ENCODE data around the gene CYBA. TPM values are rescaled to one million over a fixed set of nuclear protein-coding genes. Genes with fewer than 3 reads are reported as not detected.

CYBA gene
- total and polyA plus RNA-seq, 2 of the 13 experiments (the other 11 are each of a cell fraction or from before 2014, with no cell fraction given): 196 to 250 TPM

- TF ChIP-seq ZNF510 (CRISPR knock-in tag; IDR thresholded peaks at IDR 0.05; ENCODE audit: low read depth) (no peak), ZNF670 (CRISPR knock-in tag; IDR thresholded peaks at IDR 0.05; ENCODE audit: borderline replicate concordance) (no peak), ZSCAN22 (CRISPR knock-in tag; IDR thresholded peaks at IDR 0.05) (no peak), PCBP1 (IDR thresholded peaks at IDR 0.05; ENCODE audit: borderline replicate concordance, low read depth, low read length) (no peak), ZNF737 (CRISPR knock-in tag; IDR thresholded peaks at IDR 0.05; ENCODE audit: borderline replicate concordance) (no peak), MIER2 (CRISPR knock-in tag; IDR thresholded peaks at IDR 0.05) (0 out of 2 replicates have a peak, but pooled peaks have one; percentile 28), KDM5A (IDR thresholded peaks at IDR 0.05; ENCODE audit: borderline replicate concordance, low read length) (no peak), RFX1 (IDR thresholded peaks at IDR 0.05) (no peak), CBFB (CRISPR knock-in tag; IDR thresholded peaks at IDR 0.05) (peak; percentile 28; the same call in 1 of the 2 replicates), ZNF547 (CRISPR knock-in tag; IDR thresholded peaks at IDR 0.05) (no peak), MZF1 (CRISPR knock-in tag; IDR thresholded peaks at IDR 0.05; ENCODE audit: borderline replicate concordance) (no peak), ZXDC (CRISPR knock-in tag; IDR thresholded peaks at IDR 0.05) (0 out of 2 replicates have a peak, but pooled peaks have one; percentile 7), NRL (CRISPR knock-in tag; IDR thresholded peaks at IDR 0.05; ENCODE audit: borderline replicate concordance) (peak; percentile 20; the same call in 1 of the 2 replicates), ZNF7 (CRISPR knock-in tag; IDR thresholded peaks at IDR 0.05) (no peak), TAF15 (IDR thresholded peaks at IDR 0.05; ENCODE audit: low read depth, low read length, poor library complexity, severe bottlenecking) (no peak), MIER3 (CRISPR knock-in tag; IDR thresholded peaks at IDR 0.05; ENCODE audit: borderline replicate concordance) (no peak), ZFP41 (CRISPR knock-in tag; IDR thresholded peaks at IDR 0.05; ENCODE audit: borderline replicate concordance) (no peak; the same call in 1 of the 2 replicates), CHD2 (IDR thresholded peaks at IDR 0.05; ENCODE audit: low read depth, low read length) (no peak)
- TF ChIP-seq, protein P1, sequence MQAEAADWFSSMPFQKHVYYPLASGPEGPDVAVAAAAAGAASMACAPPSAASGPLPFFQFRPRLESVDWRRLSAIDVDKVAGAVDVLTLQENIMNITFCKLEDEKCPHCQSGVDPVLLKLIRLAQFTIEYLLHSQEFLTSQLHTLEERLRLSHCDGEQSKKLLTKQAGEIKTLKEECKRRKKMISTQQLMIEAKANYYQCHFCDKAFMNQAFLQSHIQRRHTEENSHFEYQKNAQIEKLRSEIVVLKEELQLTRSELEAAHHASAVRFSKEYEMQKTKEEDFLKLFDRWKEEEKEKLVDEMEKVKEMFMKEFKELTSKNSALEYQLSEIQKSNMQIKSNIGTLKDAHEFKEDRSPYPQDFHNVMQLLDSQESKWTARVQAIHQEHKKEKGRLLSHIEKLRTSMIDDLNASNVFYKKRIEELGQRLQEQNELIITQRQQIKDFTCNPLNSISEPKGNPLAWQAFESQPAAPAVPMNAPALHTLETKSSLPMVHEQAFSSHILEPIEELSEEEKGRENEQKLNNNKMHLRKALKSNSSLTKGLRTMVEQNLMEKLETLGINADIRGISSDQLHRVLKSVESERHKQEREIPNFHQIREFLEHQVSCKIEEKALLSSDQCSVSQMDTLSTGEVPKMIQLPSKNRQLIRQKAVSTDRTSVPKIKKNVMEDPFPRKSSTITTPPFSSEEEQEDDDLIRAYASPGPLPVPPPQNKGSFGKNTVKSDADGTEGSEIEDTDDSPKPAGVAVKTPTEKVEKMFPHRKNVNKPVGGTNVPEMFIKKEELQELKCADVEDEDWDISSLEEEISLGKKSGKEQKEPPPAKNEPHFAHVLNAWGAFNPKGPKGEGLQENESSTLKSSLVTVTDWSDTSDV (CRISPR knock-in tag; IDR thresholded peaks at IDR 0.05): no peak
- TF ChIP-seq, protein P2, sequence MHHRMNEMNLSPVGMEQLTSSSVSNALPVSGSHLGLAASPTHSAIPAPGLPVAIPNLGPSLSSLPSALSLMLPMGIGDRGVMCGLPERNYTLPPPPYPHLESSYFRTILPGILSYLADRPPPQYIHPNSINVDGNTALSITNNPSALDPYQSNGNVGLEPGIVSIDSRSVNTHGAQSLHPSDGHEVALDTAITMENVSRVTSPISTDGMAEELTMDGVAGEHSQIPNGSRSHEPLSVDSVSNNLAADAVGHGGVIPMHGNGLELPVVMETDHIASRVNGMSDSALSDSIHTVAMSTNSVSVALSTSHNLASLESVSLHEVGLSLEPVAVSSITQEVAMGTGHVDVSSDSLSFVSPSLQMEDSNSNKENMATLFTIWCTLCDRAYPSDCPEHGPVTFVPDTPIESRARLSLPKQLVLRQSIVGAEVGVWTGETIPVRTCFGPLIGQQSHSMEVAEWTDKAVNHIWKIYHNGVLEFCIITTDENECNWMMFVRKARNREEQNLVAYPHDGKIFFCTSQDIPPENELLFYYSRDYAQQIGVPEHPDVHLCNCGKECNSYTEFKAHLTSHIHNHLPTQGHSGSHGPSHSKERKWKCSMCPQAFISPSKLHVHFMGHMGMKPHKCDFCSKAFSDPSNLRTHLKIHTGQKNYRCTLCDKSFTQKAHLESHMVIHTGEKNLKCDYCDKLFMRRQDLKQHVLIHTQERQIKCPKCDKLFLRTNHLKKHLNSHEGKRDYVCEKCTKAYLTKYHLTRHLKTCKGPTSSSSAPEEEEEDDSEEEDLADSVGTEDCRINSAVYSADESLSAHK (CRISPR knock-in tag; IDR thresholded peaks at IDR 0.05; ENCODE audit: borderline replicate concordance): no peak
- TF ChIP-seq, protein P3, sequence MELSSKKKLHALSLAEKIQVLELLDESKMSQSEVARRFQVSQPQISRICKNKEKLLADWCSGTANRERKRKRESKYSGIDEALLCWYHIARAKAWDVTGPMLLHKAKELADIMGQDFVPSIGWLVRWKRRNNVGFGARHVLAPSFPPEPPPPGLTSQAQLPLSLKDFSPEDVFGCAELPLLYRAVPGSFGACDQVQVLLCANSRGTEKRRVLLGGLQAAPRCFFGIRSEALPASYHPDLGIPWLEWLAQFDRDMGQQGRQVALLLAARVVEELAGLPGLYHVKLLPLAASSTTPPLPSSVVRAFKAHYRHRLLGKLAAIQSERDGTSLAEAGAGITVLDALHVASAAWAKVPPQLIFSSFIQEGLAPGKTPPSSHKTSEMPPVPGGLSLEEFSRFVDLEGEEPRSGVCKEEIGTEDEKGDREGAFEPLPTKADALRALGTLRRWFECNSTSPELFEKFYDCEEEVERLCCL (CRISPR knock-in tag; IDR thresholded peaks at IDR 0.05; ENCODE audit: borderline replicate concordance): no peak
Measured at GRCh38 chr16:88681084-88681680, 30.3 kb upstream of the CYBA start (continued).
